Sigmoid colon (tissue), 7 donors: ENCODE measurements around the gene DIP2C. TPM values are rescaled to one million over a fixed set of nuclear protein-coding genes. Genes with fewer than 3 reads are reported as not detected.

Experiments used
- DNase-seq: peaks from one replicate; pipeline ENCODE4 v3.0.0-alpha.2; 2019
- H3K27ac ChIP-seq, 4 donors: fragments of 200-600 bp; sonication (generic); one replicate each; pipeline ENCODE4 v1.5.1; 2016 to 2019; ENCODE audit warnings: mild to moderate bottlenecking in 1 of 4
- H3K27me3 ChIP-seq, 3 donors: fragments of 200-600 bp; sonication (generic); one replicate each; pipeline ENCODE4 v1.5.1; 2019; ENCODE audit warnings: mild to moderate bottlenecking in 1 of 3
- H3K36me3 ChIP-seq, 4 donors: fragments of 200-600 bp; sonication (generic); one replicate each; pipeline ENCODE4 v1.5.1; 2016 to 2019
- H3K4me1 ChIP-seq, 4 donors: fragments of 200-600 bp; sonication (generic); one replicate each; pipeline ENCODE4 v1.5.1; 2017 to 2019
- H3K4me3 ChIP-seq, 4 donors: fragments of 200-600 bp; sonication (generic); one replicate each; pipeline ENCODE4 v1.5.1; 2017 to 2019; ENCODE audit warnings: mild to moderate bottlenecking in 2 of 4, moderate library complexity in 1 of 4
- H3K9me3 ChIP-seq, 4 donors: fragments of 200-600 bp in 3 of 4; sonication (generic) in 3 of 4; one replicate each; pipeline versions ENCODE4 v1.5.1 to v1.6.1; 2013 to 2019
- CTCF ChIP-seq, 4 experiments: fragments of 450-650 bp in 3 of 4; fragments of 200-600 bp in 1 of 4; IDR thresholded peaks; one replicate each; pipeline ENCODE4 v1.5.1; 2016 to 2019; ENCODE audit warnings: antibody characterized with exemption in 4 of 4, mild to moderate bottlenecking in 3 of 4, moderate library complexity in 2 of 4
- EP300 ChIP-seq, 4 donors: sonication (generic); formaldehyde crosslinking; IDR thresholded peaks; one replicate each; pipeline ENCODE4 v1.6.1; 2017; ENCODE audit warnings: antibody characterized with exemption in 4 of 4
- POLR2A ChIP-seq, 2 donors: fragments of 450-650 bp; IDR thresholded peaks; one replicate each; pipeline ENCODE4 v1.6.1; 2016; ENCODE audit warnings: antibody characterized with exemption in 2 of 2, mild to moderate bottlenecking in 2 of 2, moderate library complexity in 2 of 2
- POLR2AphosphoS5 ChIP-seq, 4 donors: sonication (generic); formaldehyde crosslinking; IDR thresholded peaks; one replicate each; pipeline ENCODE4 v1.6.1; 2017; ENCODE audit warnings: antibody characterized with exemption in 4 of 4
- WGBS, 2 donors: extraction: QIAGEN DNeasy Blood & Tissue Kit; methylation state at CpG; one replicate each; pipeline ENCODE4 v1.1.7; 2013; 5-methylcytosine and 5-hydroxymethylcytosine counted together
- intact Hi-C: fragments of 100-400 bp; cut with DNase I; formaldehyde crosslinking; loops from one replicate; pipeline ENCODE4 v1.15.1; 2023
- polyA plus RNA-seq, 3 donors: library from polyadenylated mRNA; stranded (reverse); fragments of 200-250 nt; gene quantifications; one replicate each; pipeline ENCODE4 v1.2.3, GENCODE V29; 2013
- total RNA-seq, 4 donors: library from RNA; depleted of rRNA; stranded (reverse); fragments of >200 nt; gene quantifications; one replicate each; pipeline ENCODE4 v1.1.0, GENCODE V29; 2016
- donor health status: healthy with polysubstance abuse.
- donor health status: Bipolar disorder and iron deficiency.
- donor health status: healthy.

DIP2C gene
- total and polyA plus RNA-seq, 7 donors: 1.8 to 67.9 (median 42.1) TPM

- WGBS, 2 donors: 89 to 93% methylated on average over 28 of the region's 28 CpGs
- no peaks in the 10 kb centered on the region for H3K27me3 ChIP-seq
- H3K27ac ChIP-seq: peak overlapping the region in 3 of 4 donors; percentile 32 to 74 (median 61)
- H3K9me3 ChIP-seq: no peaks in the 10 kb centered on the region
- H3K4me3 ChIP-seq: no peak overlapping the region
- H3K4me1 ChIP-seq: peaks cover 0 to 53% (median 43%) of the 10 kb centered on the region in 4 donors
- intact Hi-C loops: no loop called here
- H3K36me3 ChIP-seq: no peaks in the 10 kb centered on the region
- DNase-seq: no peak
- no peak for TF ChIP-seq CTCF (IDR thresholded peaks at IDR 0.05)
- no peak for TF ChIP-seq EP300 (IDR thresholded peaks at IDR 0.05)
- no peak for TF ChIP-seq POLR2A (IDR thresholded peaks at IDR 0.05)
- no peak for TF ChIP-seq POLR2AphosphoS5 (IDR thresholded peaks at IDR 0.05)
Observed at GRCh38 chr10:594584-595270, 94.7 kb downstream of the DIP2C start.

- intact Hi-C loops: no loop called here
- Histone ChIP-seq H3K27ac (peak overlapping the region; percentile 27 to 74 (median 46)), H3K27me3 (no peaks in the 10 kb centered on the region), H3K9me3 (no peaks in the 10 kb centered on the region), H3K36me3 (no peaks in the 10 kb centered on the region), H3K4me1 (peaks cover 0 to 50% (median 40%) of the 10 kb centered on the region in 4 donors), H3K4me3 (no peak overlapping the region)
- WGBS, 2 donors: 42 to 90% methylated on average over 17 of the region's 17 CpGs
- TF ChIP-seq POLR2A (IDR thresholded peaks at IDR 0.05) (no peak), EP300 (IDR thresholded peaks at IDR 0.05) (no peak), POLR2AphosphoS5 (IDR thresholded peaks at IDR 0.05) (no peak), CTCF (IDR thresholded peaks at IDR 0.05) (no peak)
- DNase-seq: peak; percentile 72
Observed at GRCh38 chr10:593901-594457, 95.5 kb downstream of the DIP2C start.

- 86 to 90% methylated on average over 15 of the region's 15 CpGs for WGBS, 2 donors
- peak overlapping the region; percentile 27 to 74 (median 46) for H3K27ac ChIP-seq
- H3K27me3 ChIP-seq: no peaks in the 10 kb centered on the region
- no peak for DNase-seq
- H3K4me3 ChIP-seq: no peak overlapping the region
- TF ChIP-seq POLR2A (IDR thresholded peaks at IDR 0.05): no peak
- no peak for TF ChIP-seq POLR2AphosphoS5 (IDR thresholded peaks at IDR 0.05)
- no peak for TF ChIP-seq CTCF (IDR thresholded peaks at IDR 0.05)
- no peak for TF ChIP-seq EP300 (IDR thresholded peaks at IDR 0.05)
- no peaks in the 10 kb centered on the region for H3K36me3 ChIP-seq
- H3K9me3 ChIP-seq: no peaks in the 10 kb centered on the region
- H3K4me1 ChIP-seq: peaks cover 0 to 50% (median 40%) of the 10 kb centered on the region in 4 donors
- intact Hi-C loops: no loop called here
Observed at GRCh38 chr10:593421-593820, 96.0 kb downstream of the DIP2C start.

GRCh38 chr10:593016-593415 is 96.5 kb downstream of the DIP2C start:
- DNase-seq: no peak
- H3K27me3 ChIP-seq: no peaks in the 10 kb centered on the region
- no peaks in the 10 kb centered on the region for H3K36me3 ChIP-seq
- TF ChIP-seq EP300 (IDR thresholded peaks at IDR 0.05): no peak
- TF ChIP-seq CTCF (IDR thresholded peaks at IDR 0.05): no peak
- no peak for TF ChIP-seq POLR2A (IDR thresholded peaks at IDR 0.05)
- TF ChIP-seq POLR2AphosphoS5 (IDR thresholded peaks at IDR 0.05): no peak
- 80 to 85% methylated on average over 7 of the region's 7 CpGs for WGBS, 2 donors
- peaks cover 0 to 50% (median 40%) of the 10 kb centered on the region in 4 donors for H3K4me1 ChIP-seq
- H3K4me3 ChIP-seq: no peak overlapping the region
- peak overlapping the region in 3 of 4 donors; percentile 32 to 74 (median 61) for H3K27ac ChIP-seq
- no peaks in the 10 kb centered on the region for H3K9me3 ChIP-seq
- intact Hi-C loops: no loop called here
